Left renal cortex interstitium (tissue), 4 donors: ENCODE data around the gene OR52E4. TPM values are rescaled to one million over a fixed set of nuclear protein-coding genes. Genes with fewer than 3 reads are reported as not detected.

Experiments
- DNase-seq, 4 donors: peaks; one replicate each; pipeline ENCODE4 v3.0.0-alpha.2; 2013; ENCODE audit warnings: low read depth in 4 of 4, low spot score in 2 of 4, missing footprints in 1 of 4
- polyA plus RNA-seq, 4 donors: library from polyadenylated mRNA; unstranded; fragments of 120-200 nt; gene quantifications; one replicate each; pipeline ENCODE4 v1.2.1, GENCODE V29; 2013; ENCODE audit not compliant: insufficient read length in 4 of 4

OR52E4 gene
- polyA plus RNA-seq, 4 donors, result 0.06 to 0.07 TPM; not detected in 2

- no peak for DNase-seq
These were observed 48.4 kb downstream of the OR52E4 start for GRCh38 chr11:5928811-5929210.

DNA sequence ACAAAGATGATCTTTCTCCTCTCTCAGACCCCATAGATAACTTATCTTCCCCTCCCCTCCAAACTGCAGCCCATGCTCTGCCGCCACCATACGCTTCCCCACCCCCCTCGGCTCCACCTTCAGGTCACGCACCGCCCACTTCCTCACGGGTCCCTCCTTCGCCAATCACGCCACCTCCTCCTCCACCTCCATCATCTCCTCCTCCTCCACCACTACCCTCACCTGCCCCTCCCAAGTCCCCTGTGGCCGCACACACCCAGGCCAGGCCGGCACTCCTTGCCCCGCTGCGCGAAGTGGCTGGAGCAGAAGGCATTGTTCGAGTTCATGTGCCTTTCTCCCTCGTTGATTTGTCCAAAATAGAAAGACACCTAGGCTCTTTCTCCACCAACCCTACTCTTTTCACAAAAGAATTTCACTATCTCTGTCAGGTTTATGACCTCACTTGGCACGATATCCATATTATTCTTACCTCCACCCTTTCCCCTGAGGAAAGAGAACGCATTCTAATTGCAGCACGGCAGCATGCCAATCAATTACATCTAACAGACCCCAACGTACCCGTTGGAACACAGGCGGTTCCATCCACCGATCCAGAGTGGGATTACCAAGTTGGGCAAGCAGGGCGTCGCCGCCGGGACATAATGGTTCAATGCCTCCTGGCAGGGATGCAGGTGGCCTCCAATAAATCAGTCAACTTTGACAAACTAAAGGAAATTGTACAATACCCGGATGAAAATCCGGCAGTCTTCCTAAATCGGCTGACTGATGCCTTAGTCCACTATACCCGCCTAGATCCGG lies 49.3 kb downstream of the OR52E4 start:
- no peak for DNase-seq

DNA sequence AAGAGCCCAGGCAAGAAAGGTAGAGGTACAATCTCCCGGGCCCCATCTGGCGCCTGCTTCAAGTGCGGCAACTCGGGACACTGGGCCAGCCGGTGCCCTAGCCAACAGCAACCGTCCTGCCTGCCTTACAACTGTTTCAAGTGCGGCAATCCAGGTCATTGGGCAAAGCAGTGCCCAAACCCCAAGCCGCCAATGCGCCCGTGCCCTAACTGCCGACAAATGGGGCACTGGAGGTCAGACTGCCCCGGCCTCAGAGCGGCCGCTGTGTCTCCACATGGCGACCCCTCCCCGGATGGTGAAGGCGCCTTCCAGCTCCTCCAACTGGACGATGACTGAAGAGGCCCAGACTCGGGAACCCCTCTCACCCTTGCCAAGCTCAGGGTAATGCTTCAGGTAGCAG lies 50.2 kb downstream of the OR52E4 start:
- no peak for DNase-seq

DNA sequence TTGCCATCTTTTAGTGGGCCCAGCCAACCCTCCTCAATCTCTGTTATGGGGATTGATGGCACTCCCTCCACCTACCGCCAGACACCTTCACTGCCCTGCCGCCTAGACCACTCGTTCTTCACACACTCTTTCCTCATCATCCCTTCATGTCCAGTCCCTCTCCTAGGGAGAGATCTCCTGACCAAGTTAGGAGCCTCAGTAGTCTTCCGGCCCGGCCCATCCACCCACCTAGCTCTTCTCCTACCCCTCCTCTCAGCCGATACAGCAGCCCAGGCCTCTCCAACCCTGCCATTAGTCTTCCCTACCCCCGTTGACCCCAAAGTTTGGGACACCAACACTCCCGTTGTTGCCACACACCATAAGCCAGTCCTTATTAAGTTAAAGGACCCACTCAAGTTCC lies 50.6 kb downstream of the OR52E4 start:
- DNase-seq, result no peak

- DNase-seq, result no peak
These were observed 52.2 kb downstream of the OR52E4 start for GRCh38 chr11:5932671-5933070.

- DNase-seq, result no peak
These were observed 52.7 kb downstream of the OR52E4 start for GRCh38 chr11:5933116-5933515.

Other genes with a start within 250 kb of the OR52E4 start
- 10 to 100 TPM; 35.3 to 52.4 (median 41.9) TPM for gene TRIM5, start 195.6 kb upstream of the OR52E4 start, polyA plus RNA-seq
- gene TRIM22, start 190.8 kb upstream of the OR52E4 start, polyA plus RNA-seq, result 10 to 100 TPM in 2 of 4 donors, 1 to 10 TPM in 2; 6.8 to 11.9 (median 10.3) TPM
- gene OR56B1, start 144.2 kb upstream of the OR52E4 start, polyA plus RNA-seq, result not detected
- gene OR52N4, start 126.4 kb upstream of the OR52E4 start, polyA plus RNA-seq, result not detected
- not detected for gene OR52N5, start 97.3 kb upstream of the OR52E4 start, polyA plus RNA-seq
- gene OR52N1, start 89.4 kb upstream of the OR52E4 start, polyA plus RNA-seq, result not detected
- not detected for gene OR52N2, start 71.7 kb upstream of the OR52E4 start, polyA plus RNA-seq
- gene OR52E6, start 38.7 kb upstream of the OR52E4 start, polyA plus RNA-seq, result not detected
- not detected for gene OR52E8, start 22.9 kb upstream of the OR52E4 start, polyA plus RNA-seq
- not detected for gene OR52E5, start 12.6 kb downstream of the OR52E4 start, polyA plus RNA-seq
- gene OR56A3, start 61.6 kb downstream of the OR52E4 start, polyA plus RNA-seq, result not detected
- not detected for gene OR56A5, start 87.9 kb downstream of the OR52E4 start, polyA plus RNA-seq
- not detected for gene OR52L1, start 106.4 kb downstream of the OR52E4 start, polyA plus RNA-seq
- under 1 TPM in 3 of 4 donors, not detected in 1; 0.05 to 0.09 (median 0.06) TPM for gene OR56A4, start 126.3 kb downstream of the OR52E4 start, polyA plus RNA-seq
- under 1 TPM in 2 of 4 donors, not detected in 2; 0.01 to 0.02 TPM for gene OR56A1, start 150.1 kb downstream of the OR52E4 start, polyA plus RNA-seq
- gene OR56B4, start 227.1 kb downstream of the OR52E4 start, polyA plus RNA-seq, result under 1 TPM in 3 of 4 donors, not detected in 1; 0.19 to 0.23 (median 0.22) TPM